ENCODE data around the gene TSPAN5.

TSPAN5 gene

GRCh38 chr4:98613453-98614075 lies 44.8 kb downstream of the TSPAN5 start:
- no peak for DNase-seq
- TF ChIP-seq GATA1 (IDR thresholded peaks at IDR 0.05; ENCODE audit: low read depth, low read length), result no peak
- TF ChIP-seq POLR2A (IDR thresholded peaks at IDR 0.05; ENCODE audit: low read length), result no peak

GRCh38 chr4:98612318-98613250 lies 45.8 kb downstream of the TSPAN5 start:
- TF ChIP-seq POLR2A (IDR thresholded peaks at IDR 0.05; ENCODE audit: low read length) (no peak), GATA1 (IDR thresholded peaks at IDR 0.05; ENCODE audit: low read depth, low read length) (no peak)
- no peak for DNase-seq

- no peak for TF ChIP-seq GATA1 (IDR thresholded peaks at IDR 0.05; ENCODE audit: low read depth, low read length)
- TF ChIP-seq POLR2A (IDR thresholded peaks at IDR 0.05; ENCODE audit: low read length), result no peak
- DNase-seq, result no peak
Measured at GRCh38 chr4:98611677-98612317, 46.6 kb downstream of the TSPAN5 start.

GRCh38 chr4:98610926-98611676 lies 47.3 kb downstream of the TSPAN5 start:
- no peak for DNase-seq
- TF ChIP-seq POLR2A (IDR thresholded peaks at IDR 0.05; ENCODE audit: low read length) (no peak), GATA1 (IDR thresholded peaks at IDR 0.05; ENCODE audit: low read depth, low read length) (no peak)

GRCh38 chr4:98610431-98610830 lies 48.0 kb downstream of the TSPAN5 start:
- DNase-seq, result no peak
- TF ChIP-seq POLR2A (IDR thresholded peaks at IDR 0.05; ENCODE audit: low read length), result no peak
- no peak for TF ChIP-seq GATA1 (IDR thresholded peaks at IDR 0.05; ENCODE audit: low read depth, low read length)

GRCh38 chr4:98609934-98610333 lies 48.5 kb downstream of the TSPAN5 start:
- DNase-seq, result no peak
- TF ChIP-seq POLR2A (IDR thresholded peaks at IDR 0.05; ENCODE audit: low read length) (no peak), GATA1 (IDR thresholded peaks at IDR 0.05; ENCODE audit: low read depth, low read length) (no peak)

GRCh38 chr4:98608356-98608755 lies 50.1 kb downstream of the TSPAN5 start:
- TF ChIP-seq POLR2A (IDR thresholded peaks at IDR 0.05; ENCODE audit: low read length) (no peak), GATA1 (IDR thresholded peaks at IDR 0.05; ENCODE audit: low read depth, low read length) (no peak)
- no peak for DNase-seq

- no peak for DNase-seq
- TF ChIP-seq POLR2A (IDR thresholded peaks at IDR 0.05; ENCODE audit: low read length), result no peak
- TF ChIP-seq GATA1 (IDR thresholded peaks at IDR 0.05; ENCODE audit: low read depth, low read length), result no peak
Measured at GRCh38 chr4:98606894-98607293, 51.5 kb downstream of the TSPAN5 start.

- DNase-seq, result no peak
Measured at GRCh38 chr4:98605216-98605615, 53.2 kb downstream of the TSPAN5 start.

GRCh38 chr4:98604723-98605122 lies 53.7 kb downstream of the TSPAN5 start:
- TF ChIP-seq POLR2A (IDR thresholded peaks at IDR 0.05; ENCODE audit: low read length), result no peak
- no peak for TF ChIP-seq GATA1 (IDR thresholded peaks at IDR 0.05; ENCODE audit: low read depth, low read length)
- no peak for DNase-seq

More at GRCh38 chr4:98605216-98605615, 53.2 kb downstream of the TSPAN5 start:
- no peak for TF ChIP-seq POLR2A (IDR thresholded peaks at IDR 0.05; ENCODE audit: low read length)
- no peak for TF ChIP-seq GATA1 (IDR thresholded peaks at IDR 0.05; ENCODE audit: low read depth, low read length)

GRCh38 chr4:98603683-98604521 lies 54.5 kb downstream of the TSPAN5 start:
- TF ChIP-seq GATA1 (IDR thresholded peaks at IDR 0.05; ENCODE audit: low read depth, low read length), result no peak
- TF ChIP-seq POLR2A (IDR thresholded peaks at IDR 0.05; ENCODE audit: low read length), result no peak
- DNase-seq, result no peak

GRCh38 chr4:98602270-98602669 lies 56.1 kb downstream of the TSPAN5 start:
- TF ChIP-seq GATA1 (IDR thresholded peaks at IDR 0.05; ENCODE audit: low read depth, low read length), result no peak
- no peak for TF ChIP-seq POLR2A (IDR thresholded peaks at IDR 0.05; ENCODE audit: low read length)
- DNase-seq, result no peak

GRCh38 chr4:98601708-98602107 lies 56.7 kb downstream of the TSPAN5 start:
- no peak for DNase-seq
- no peak for TF ChIP-seq GATA1 (IDR thresholded peaks at IDR 0.05; ENCODE audit: low read depth, low read length)
- no peak for TF ChIP-seq POLR2A (IDR thresholded peaks at IDR 0.05; ENCODE audit: low read length)
